H9 (cell line): ENCODE results near the gene MEG3. TPM values are rescaled to one million over a fixed set of nuclear protein-coding genes. Genes with fewer than 3 reads are reported as not detected.

Experiments
- DNase-seq: peaks from one replicate; pipeline ENCODE4 v3.0.0-alpha.2; 2017
- H2AFZ ChIP-seq: one replicate; pipeline ENCODE4 v1.6.1; 2013; ENCODE audit warnings: mild to moderate bottlenecking, low read length, control low read depth, moderate library complexity
- H2AK5ac ChIP-seq: 2 replicates; pipeline ENCODE4 v1.6.1; 2013; ENCODE audit warnings: low read length, control low read depth, mixed read lengths; ENCODE audit not compliant: insufficient read length
- H2BK120ac ChIP-seq: one replicate; pipeline ENCODE4 v1.6.1; 2013; ENCODE audit warnings: low read depth, mild to moderate bottlenecking, low read length, control low read depth, inconsistent platforms; ENCODE audit not compliant: poor library complexity, severe bottlenecking
- H2BK12ac ChIP-seq: 2 replicates; pipeline ENCODE4 v1.6.1; 2013; ENCODE audit warnings: low read length, control low read depth, mixed read lengths, low read depth; ENCODE audit not compliant: insufficient read length
- H2BK15ac ChIP-seq: 2 replicates; pipeline ENCODE4 v1.6.1; 2013; ENCODE audit warnings: low read depth, low read length, control low read depth
- H2BK20ac ChIP-seq: one replicate; pipeline ENCODE4 v1.6.1; 2013; ENCODE audit warnings: low read depth, mild to moderate bottlenecking, low read length, control low read depth, inconsistent platforms; ENCODE audit not compliant: poor library complexity, severe bottlenecking
- H2BK5ac ChIP-seq: 2 replicates; pipeline ENCODE4 v1.6.1; 2013; ENCODE audit warnings: low read length, control low read depth, mixed read lengths; ENCODE audit not compliant: insufficient read length
- H3K14ac ChIP-seq: 2 replicates; pipeline ENCODE4 v1.6.1; 2013; ENCODE audit warnings: low read length, control low read depth; ENCODE audit not compliant: insufficient read depth
- H3K18ac ChIP-seq: 2 replicates; pipeline ENCODE4 v1.6.1; 2013; ENCODE audit warnings: low read depth, mild to moderate bottlenecking, mixed read lengths, low read length, control low read depth; ENCODE audit not compliant: insufficient read length
- H3K23ac ChIP-seq: 2 replicates; pipeline ENCODE4 v1.6.1; 2013; ENCODE audit warnings: low read length, control low read depth, mixed read lengths, low read depth; ENCODE audit not compliant: insufficient read length
- H3K23me2 ChIP-seq: 2 replicates; pipeline ENCODE4 v1.6.1; 2013; ENCODE audit warnings: low read depth, mild to moderate bottlenecking, mixed read lengths, low read length, control low read depth; ENCODE audit not compliant: insufficient read length, poor library complexity, severe bottlenecking
- H3K27ac ChIP-seq: 2 replicates; pipeline ENCODE4 v1.5.1; 2013; ENCODE audit warnings: low read length, control low read depth, mixed read lengths, low read depth; ENCODE audit not compliant: insufficient read length
- H3K27me3 ChIP-seq: 2 replicates; pipeline ENCODE4 v1.6.1; 2013; ENCODE audit warnings: low read length, control low read depth, inconsistent platforms; ENCODE audit not compliant: insufficient read depth
- H3K4ac ChIP-seq: 2 replicates; pipeline ENCODE4 v1.6.1; 2013; ENCODE audit warnings: low read depth, mild to moderate bottlenecking, control low read depth, inconsistent platforms, low read length, moderate library complexity
- H3K4me1 ChIP-seq: 2 replicates; pipeline ENCODE4 v1.6.1; 2013; ENCODE audit warnings: low read length, control low read depth, inconsistent platforms; ENCODE audit not compliant: insufficient read depth
- H3K4me2 ChIP-seq: 2 replicates; pipeline ENCODE4 v1.6.1; 2013; ENCODE audit warnings: low read length, control low read depth, mixed read lengths; ENCODE audit not compliant: insufficient read length, insufficient read depth
- H3K56ac ChIP-seq: 2 replicates; pipeline ENCODE4 v1.6.1; 2013; ENCODE audit warnings: low read depth, mild to moderate bottlenecking, mixed read lengths, low read length, control low read depth; ENCODE audit not compliant: insufficient read length
- H3K79me1 ChIP-seq: 2 replicates; pipeline ENCODE4 v1.6.1; 2013; ENCODE audit warnings: low read depth, mild to moderate bottlenecking, moderate library complexity, low read length, control low read depth, inconsistent platforms; ENCODE audit not compliant: insufficient read depth, poor library complexity, severe bottlenecking
- H3K79me2 ChIP-seq: 2 replicates; pipeline ENCODE4 v1.6.1; 2013; ENCODE audit warnings: low read length, control low read depth, inconsistent platforms; ENCODE audit not compliant: insufficient read depth
- H3K9ac ChIP-seq: 2 replicates; pipeline ENCODE4 v1.6.1; 2013; ENCODE audit warnings: low read length, control low read depth, mixed read lengths; ENCODE audit not compliant: insufficient read length; ENCODE audit errors: extremely low read depth
- H3K9me3 ChIP-seq: one replicate; pipeline ENCODE4 v1.6.1; 2013; ENCODE audit warnings: low read depth, low read length, inconsistent platforms; ENCODE audit not compliant: control insufficient read depth
- H3T11ph ChIP-seq: one replicate; pipeline ENCODE4 v1.6.1; 2013; ENCODE audit warnings: mild to moderate bottlenecking, low read length, control low read depth, inconsistent platforms
- H4K20me1 ChIP-seq: one replicate; pipeline ENCODE4 v1.6.1; 2013; ENCODE audit not compliant: control insufficient read depth, insufficient read length, insufficient read depth
- H4K5ac ChIP-seq: 2 replicates; pipeline ENCODE4 v1.6.1; 2013; ENCODE audit warnings: low read depth, mild to moderate bottlenecking, mixed read lengths, low read length, control low read depth; ENCODE audit not compliant: insufficient read length
- H4K8ac ChIP-seq: replicated peaks from 2 replicates; pipeline ENCODE4 v1.6.1; 2013; ENCODE audit warnings: low read length, control low read depth, mixed read lengths, low read depth; ENCODE audit not compliant: insufficient read length
- H4K91ac ChIP-seq: 2 replicates; pipeline ENCODE4 v1.6.1; 2013; ENCODE audit warnings: low read depth, mild to moderate bottlenecking, moderate library complexity, mixed read lengths, low read length, control low read depth; ENCODE audit not compliant: insufficient read length
- H3K27ac Mint-ChIP-seq, 3 experiments: 2 replicates in 2 of 3; 3 replicates in 1 of 3; pipeline ENCODE4 v1.8.0; 2020 to 2021; ENCODE audit warnings: mixed read lengths in 3 of 3, mild to moderate bottlenecking in 1 of 3, moderate library complexity in 1 of 3
- H3K27me3 Mint-ChIP-seq: 2 replicates; pipeline ENCODE4 v1.8.0; 2021; ENCODE audit warnings: low read depth, mild to moderate bottlenecking, moderate library complexity, mixed read lengths
- H3K36me3 Mint-ChIP-seq, 3 experiments: 2 replicates in 2 of 3; 3 replicates in 1 of 3; pipeline ENCODE4 v1.8.0; 2020 to 2021; ENCODE audit warnings: low read depth in 3 of 3, mixed read lengths in 3 of 3; ENCODE audit not compliant: insufficient read depth in 1 of 3
- H3K4me1 Mint-ChIP-seq, 2 experiments: 2 replicates each; pipeline ENCODE4 v1.8.0; 2020; ENCODE audit warnings: mixed read lengths in 2 of 2
- H3K4me3 Mint-ChIP-seq, 2 experiments: 2 replicates in 1 of 2; 3 replicates in 1 of 2; pipeline ENCODE4 v1.8.0; 2020 to 2021; ENCODE audit warnings: mild to moderate bottlenecking in 2 of 2, mixed read lengths in 2 of 2, moderate library complexity in 1 of 2
- H3K9me3 Mint-ChIP-seq, 2 experiments: 2 replicates in 1 of 2; 3 replicates in 1 of 2; pipeline ENCODE4 v1.8.0; 2020; ENCODE audit warnings: mild to moderate bottlenecking in 2 of 2, mixed read lengths in 2 of 2, moderate library complexity in 1 of 2
- WGBS: extraction: QIAGEN DNeasy Blood & Tissue Kit; methylation state at CpG from one replicate; pipeline ENCODE4 v1.1.7; 2013; ENCODE audit warnings: missing lambda C conversion rate, low lambda C conversion rate, mixed read lengths; ENCODE audit not compliant: insufficient read length; ENCODE audit errors: extremely low coverage; 5-methylcytosine and 5-hydroxymethylcytosine counted together
- total RNA-seq: library from RNA; stranded (reverse); gene quantifications from 2 replicates; pipeline ENCODE4 v1.2.1, GENCODE V29; 2021
- TF ChIP-seq, protein P1 (sequence below): fragments of 200-600 bp; sonication (generic); conservative IDR thresholded peaks from 3 replicates; pipeline ENCODE4 v1.8.0; 2021; ENCODE audit warnings: antibody characterized with exemption, mild to moderate bottlenecking

Gene MEG3
- total RNA-seq, 1 experiment from 2014 or later = 0.52 TPM

DNA sequence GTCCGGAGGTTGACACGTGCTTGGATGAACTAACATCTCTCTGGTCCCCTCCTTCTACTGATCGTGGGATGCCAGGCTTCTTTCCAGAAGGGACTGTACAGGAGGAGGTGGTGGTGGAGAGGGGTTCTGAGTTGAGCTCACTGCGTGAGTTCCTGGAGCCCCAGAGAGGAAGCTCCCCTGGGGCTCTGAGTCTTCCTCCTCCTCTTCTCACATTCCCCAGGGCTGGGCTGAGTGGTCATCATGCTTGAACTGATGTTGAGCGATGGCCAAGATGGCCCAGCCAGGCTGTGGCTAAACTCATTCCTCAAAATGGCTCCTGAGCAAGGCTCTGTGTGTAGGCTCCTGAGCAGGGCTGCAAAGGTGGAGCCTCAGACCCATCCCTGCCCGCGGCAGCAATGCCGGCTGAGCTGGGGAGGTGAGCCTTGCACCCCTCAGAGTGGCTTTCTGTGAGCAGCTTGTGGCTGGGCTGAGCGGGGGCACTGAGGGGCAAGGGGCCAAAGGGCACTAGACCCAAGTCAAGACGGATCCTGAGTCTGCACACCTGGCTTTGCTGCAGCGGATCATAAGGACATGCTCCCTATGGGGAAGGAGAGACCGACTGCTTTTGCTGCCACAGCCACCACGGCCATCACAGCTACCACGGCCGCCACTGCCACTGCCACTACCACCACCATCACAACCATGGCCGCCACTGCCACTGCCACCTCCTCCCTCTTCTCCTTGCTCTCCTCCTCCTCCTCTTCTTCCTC lies 35.4 kb downstream of the MEG3 start:
- no peaks in the 10 kb centered on the region for H3K23me2 ChIP-seq
- H2BK15ac ChIP-seq = no peak overlapping the region
- H4K91ac ChIP-seq = no peak overlapping the region
- H3K27me3 ChIP-seq = no peaks in the 10 kb centered on the region
- no peak overlapping the region for H2BK20ac ChIP-seq
- H3K18ac ChIP-seq = no peak overlapping the region
- no peak overlapping the region for H2AFZ ChIP-seq
- H3K4me2 ChIP-seq = no peak overlapping the region
- no peaks in the 10 kb centered on the region for H3K79me2 ChIP-seq
- H3K27ac ChIP-seq = no peak overlapping the region
- H3K4me1 ChIP-seq = no peaks in the 10 kb centered on the region
- WGBS = no CpG with 5 or more reads among the region's 16 CpGs
- Mint-ChIP-seq H3K4me3 (no peak overlapping the region), H3K27me3 (peaks cover 18% of the 10 kb centered on the region), H3K27ac (no peak overlapping the region), H3K9me3 (no peaks in the 10 kb centered on the region; a peak in 1 of 5 replicates), H3K4me1 (no peaks in the 10 kb centered on the region; a peak in 1 of 4 replicates), H3K36me3 (no peaks in the 10 kb centered on the region; a peak in 1 of 7 replicates)
- H4K5ac ChIP-seq = no peak overlapping the region
- H3K4ac ChIP-seq = no peak overlapping the region
- no peak overlapping the region for H3K23ac ChIP-seq
- H3K79me1 ChIP-seq = no peaks in the 10 kb centered on the region
- DNase-seq = no peak
- no peak overlapping the region for H3T11ph ChIP-seq
- no peaks in the 10 kb centered on the region for H4K20me1 ChIP-seq
- H4K8ac ChIP-seq = no peak overlapping the region
- no peak overlapping the region for H3K14ac ChIP-seq
- H2BK12ac ChIP-seq = no peak overlapping the region
- no peak overlapping the region for H2BK120ac ChIP-seq
- H2BK5ac ChIP-seq = no peak overlapping the region
- no peak overlapping the region for H3K56ac ChIP-seq
- no peaks in the 10 kb centered on the region for H3K9me3 ChIP-seq
- H3K9ac ChIP-seq = no peak overlapping the region
- TF ChIP-seq, protein P1, sequence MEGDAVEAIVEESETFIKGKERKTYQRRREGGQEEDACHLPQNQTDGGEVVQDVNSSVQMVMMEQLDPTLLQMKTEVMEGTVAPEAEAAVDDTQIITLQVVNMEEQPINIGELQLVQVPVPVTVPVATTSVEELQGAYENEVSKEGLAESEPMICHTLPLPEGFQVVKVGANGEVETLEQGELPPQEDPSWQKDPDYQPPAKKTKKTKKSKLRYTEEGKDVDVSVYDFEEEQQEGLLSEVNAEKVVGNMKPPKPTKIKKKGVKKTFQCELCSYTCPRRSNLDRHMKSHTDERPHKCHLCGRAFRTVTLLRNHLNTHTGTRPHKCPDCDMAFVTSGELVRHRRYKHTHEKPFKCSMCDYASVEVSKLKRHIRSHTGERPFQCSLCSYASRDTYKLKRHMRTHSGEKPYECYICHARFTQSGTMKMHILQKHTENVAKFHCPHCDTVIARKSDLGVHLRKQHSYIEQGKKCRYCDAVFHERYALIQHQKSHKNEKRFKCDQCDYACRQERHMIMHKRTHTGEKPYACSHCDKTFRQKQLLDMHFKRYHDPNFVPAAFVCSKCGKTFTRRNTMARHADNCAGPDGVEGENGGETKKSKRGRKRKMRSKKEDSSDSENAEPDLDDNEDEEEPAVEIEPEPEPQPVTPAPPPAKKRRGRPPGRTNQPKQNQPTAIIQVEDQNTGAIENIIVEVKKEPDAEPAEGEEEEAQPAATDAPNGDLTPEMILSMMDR = no peak
- H2AK5ac ChIP-seq = no peak overlapping the region
